GM21717 (cell line): ENCODE data around the gene CCDC40.
"Not testable (repeated sequence)": the region's sequence is repeated elsewhere in the genome, so short reads cannot be mapped to it uniquely, and the experiment has no call there.

Source experiments
- ATAC-seq: cut with Tn5 transposase; IDR thresholded peaks from one replicate; pipeline ENCODE4 v1.9.1; 2021; ENCODE audit warnings: mild to moderate bottlenecking, moderate library complexity; ENCODE audit not compliant: unreplicated experiment

CCDC40 gene

GRCh38 chr17:80080081-80080480 is 43.6 kb downstream of the CCDC40 start:
- ATAC-seq: no peak

GRCh38 chr17:80081596-80081995 is 45.2 kb downstream of the CCDC40 start:
- ATAC-seq: no peak

- no peak for ATAC-seq
Observed at GRCh38 chr17:80082403-80083135, 46.1 kb downstream of the CCDC40 start.

GRCh38 chr17:80083136-80083661 is 46.8 kb downstream of the CCDC40 start:
- no peak for ATAC-seq

GRCh38 chr17:80084773-80085172 is 48.3 kb downstream of the CCDC40 start:
- ATAC-seq: no peak

- no peak for ATAC-seq
Observed at GRCh38 chr17:80086081-80086480, 49.6 kb downstream of the CCDC40 start.

- no peak for ATAC-seq
Observed at GRCh38 chr17:80086616-80087015, 50.2 kb downstream of the CCDC40 start.

- no peak for ATAC-seq
Observed at GRCh38 chr17:80087346-80088265, 51.2 kb downstream of the CCDC40 start.

- no peak for ATAC-seq
Observed at GRCh38 chr17:80089762-80090161, 53.3 kb downstream of the CCDC40 start.

- ATAC-seq: not testable (repeated sequence)
Observed at GRCh38 chr17:80090164-80090563, 53.7 kb downstream of the CCDC40 start.

GRCh38 chr17:80091376-80091775 is 54.9 kb downstream of the CCDC40 start:
- ATAC-seq: no peak

GRCh38 chr17:80092959-80093358 is 56.5 kb downstream of the CCDC40 start:
- ATAC-seq: no peak

GRCh38 chr17:80095038-80095843 is 58.8 kb downstream of the CCDC40 start:
- ATAC-seq: no peak

- ATAC-seq: no peak
Observed at GRCh38 chr17:80095844-80096475, 59.5 kb downstream of the CCDC40 start.

GRCh38 chr17:80096561-80097021 is 60.1 kb downstream of the CCDC40 start:
- ATAC-seq: no peak

- ATAC-seq: no peak
Observed at GRCh38 chr17:80097127-80097621, 60.7 kb downstream of the CCDC40 start.

- ATAC-seq: no peak
Observed at GRCh38 chr17:80097844-80098691, 61.6 kb downstream of the CCDC40 start.

- no peak for ATAC-seq
Observed at GRCh38 chr17:80099291-80100034, 63.0 kb downstream of the CCDC40 start.

GRCh38 chr17:80100035-80100323 is 63.5 kb downstream of the CCDC40 start:
- no peak for ATAC-seq
